GM18520 (cell line): ENCODE data around the gene FNTB.

Experiments
- ATAC-seq: cut with Tn5 transposase; IDR thresholded peaks from one replicate; pipeline ENCODE4 v1.9.1; 2021; ENCODE audit not compliant: unreplicated experiment

FNTB gene

GRCh38 chr14:65044596-65044959 is 57.9 kb downstream of the FNTB start:
- no peak for ATAC-seq

- ATAC-seq, result no peak
These were observed 58.3 kb downstream of the FNTB start for GRCh38 chr14:65045006-65045405.

- no peak for ATAC-seq
These were observed 59.0 kb downstream of the FNTB start for GRCh38 chr14:65045709-65046108.

GRCh38 chr14:65052832-65053231 is 66.1 kb downstream of the FNTB start:
- ATAC-seq, result no peak

DNA sequence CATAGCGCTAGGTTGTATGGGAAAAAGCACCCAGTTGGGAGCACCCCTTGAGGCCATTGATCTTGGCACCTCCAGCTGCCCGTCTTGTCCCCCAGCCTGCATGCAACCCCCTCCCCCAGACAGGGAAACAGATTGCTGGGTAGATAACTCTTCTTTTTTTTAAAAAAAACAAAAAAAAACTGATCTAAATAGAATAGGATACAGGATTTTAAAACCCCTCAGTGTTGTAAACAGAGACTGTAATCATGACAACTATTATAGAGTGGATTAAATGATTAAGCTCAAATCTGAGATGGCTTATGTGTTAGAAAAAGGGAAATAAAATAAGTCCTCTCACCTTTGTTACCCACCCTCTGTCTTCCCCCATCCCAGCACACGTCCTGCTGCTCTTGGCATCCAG is 66.8 kb downstream of the FNTB start:
- ATAC-seq, result no peak

DNA sequence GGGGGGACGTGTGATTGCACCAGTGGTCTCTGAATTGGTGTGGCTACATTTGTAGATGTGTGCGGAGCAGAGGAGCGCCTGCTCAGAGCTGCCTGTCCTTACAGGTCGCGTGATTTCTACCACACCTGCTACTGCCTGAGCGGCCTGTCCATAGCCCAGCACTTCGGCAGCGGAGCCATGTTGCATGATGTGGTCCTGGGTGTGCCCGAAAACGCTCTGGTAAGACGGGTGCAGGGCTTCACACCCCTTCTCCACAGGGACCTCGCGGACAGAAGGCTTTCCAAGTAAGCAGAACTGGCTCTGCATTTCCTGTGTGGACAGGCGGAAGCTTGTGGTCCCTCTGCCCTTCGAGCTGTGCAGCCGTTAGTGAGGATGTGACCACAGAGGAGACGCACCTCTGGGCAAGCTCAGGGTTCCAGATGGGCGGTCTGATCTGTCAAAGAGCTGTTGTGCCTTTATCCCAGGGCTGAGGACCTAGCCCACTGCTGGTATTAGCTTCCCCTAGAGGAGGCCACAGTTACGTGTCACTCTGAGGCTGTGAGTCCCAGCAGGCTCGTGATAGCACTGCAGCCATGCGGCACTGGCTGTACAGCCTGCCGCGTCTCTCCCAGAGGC is 67.9 kb downstream of the FNTB start:
- ATAC-seq, result no peak

DNA sequence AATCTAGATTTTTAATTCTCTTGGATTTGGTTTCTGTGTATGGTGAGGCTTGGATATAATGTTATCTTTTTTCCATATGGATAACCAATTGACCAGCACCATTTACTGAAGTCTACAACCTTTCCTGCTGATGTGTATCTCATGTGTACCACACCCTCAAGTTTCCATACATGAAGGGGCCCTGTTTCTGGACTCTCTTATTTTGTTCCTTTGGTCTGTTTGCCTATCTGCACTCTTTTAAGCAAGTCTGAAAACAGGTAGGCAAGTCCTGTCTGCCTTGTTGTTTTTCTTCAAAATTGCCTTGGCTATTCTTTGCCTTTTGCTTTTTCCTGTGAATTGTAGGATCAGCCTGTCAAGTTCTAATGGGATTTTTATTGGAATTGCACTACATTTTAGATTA is 71.0 kb downstream of the FNTB start:
- no peak for ATAC-seq

GRCh38 chr14:65062096-65063075 is 75.7 kb downstream of the FNTB start:
- ATAC-seq, result no peak

GRCh38 chr14:65065719-65066118 is 79.0 kb downstream of the FNTB start:
- no peak for ATAC-seq

DNA sequence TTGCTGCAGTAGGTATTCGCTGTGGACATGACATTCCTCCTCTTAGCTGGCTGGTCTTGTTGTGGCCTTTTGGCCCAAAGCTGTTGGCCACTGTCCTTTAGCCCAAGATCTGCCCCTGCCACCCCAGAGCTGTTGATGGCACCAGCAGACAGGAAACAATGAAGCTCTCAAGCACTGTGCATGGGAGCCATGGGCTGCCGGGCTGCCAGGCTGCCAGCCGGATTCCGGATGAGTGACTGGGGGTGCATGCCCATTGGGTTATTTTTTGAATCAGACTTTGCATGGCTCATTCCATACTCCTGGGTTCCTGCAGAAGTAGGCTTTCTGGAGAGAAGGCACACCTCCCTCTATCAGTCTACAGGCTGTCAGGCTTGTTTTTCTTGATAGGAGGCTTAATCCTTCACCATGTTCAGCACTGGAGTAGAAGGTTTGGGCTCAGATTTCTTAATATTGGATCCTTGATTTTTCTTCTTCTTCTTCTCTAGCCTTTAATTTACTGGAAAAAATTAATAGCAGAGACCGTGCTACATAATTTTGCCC is 83.2 kb downstream of the FNTB start:
- no peak for ATAC-seq

DNA sequence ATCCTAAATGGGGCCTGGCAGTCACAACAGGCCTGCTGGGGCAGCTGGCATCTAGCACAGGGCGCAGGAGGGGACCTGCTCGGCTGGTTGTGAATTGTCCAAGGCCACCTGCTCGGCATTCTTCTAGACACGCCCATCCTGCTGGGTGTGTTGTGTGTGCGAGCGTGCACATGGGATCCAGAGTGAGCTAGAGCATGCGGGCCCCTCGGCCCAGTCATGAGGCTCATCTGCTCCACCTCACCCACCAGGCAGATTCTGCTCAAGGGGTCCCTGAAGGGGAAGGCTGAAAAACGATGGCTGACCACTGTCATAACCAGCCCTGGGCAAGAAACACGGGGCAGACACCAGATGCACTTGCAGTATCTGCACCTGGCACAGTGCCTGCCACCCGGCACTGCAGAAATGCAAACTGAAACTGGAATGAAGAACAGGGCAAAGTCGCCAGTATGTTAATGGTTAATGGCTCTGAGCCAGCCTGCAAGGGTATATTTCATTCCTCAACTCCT is 83.8 kb downstream of the FNTB start:
- peak; percentile 51 for ATAC-seq

- no peak for ATAC-seq
These were observed 84.8 kb downstream of the FNTB start for GRCh38 chr14:65071544-65071943.

- no peak for ATAC-seq
These were observed 85.6 kb downstream of the FNTB start for GRCh38 chr14:65072256-65072655.

DNA sequence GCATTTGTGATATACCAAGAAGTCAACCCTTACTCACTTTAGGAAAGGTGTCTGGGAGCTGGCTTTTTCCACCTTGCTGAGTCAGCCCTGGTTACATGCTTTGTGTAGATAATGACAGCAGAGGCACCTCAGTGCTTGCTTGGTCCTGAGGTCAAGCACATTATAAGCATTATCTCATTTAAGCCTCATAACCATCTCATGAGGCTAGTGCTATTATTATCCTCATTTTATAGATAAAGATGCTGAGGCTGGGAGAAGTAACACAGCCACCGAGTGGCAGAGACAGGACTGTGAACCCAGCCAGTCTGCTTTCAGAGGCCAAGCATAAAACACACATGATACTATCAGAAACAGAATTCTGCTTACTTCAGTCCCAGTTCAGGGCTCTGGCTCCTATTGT is 86.2 kb downstream of the FNTB start:
- ATAC-seq, result no peak

DNA sequence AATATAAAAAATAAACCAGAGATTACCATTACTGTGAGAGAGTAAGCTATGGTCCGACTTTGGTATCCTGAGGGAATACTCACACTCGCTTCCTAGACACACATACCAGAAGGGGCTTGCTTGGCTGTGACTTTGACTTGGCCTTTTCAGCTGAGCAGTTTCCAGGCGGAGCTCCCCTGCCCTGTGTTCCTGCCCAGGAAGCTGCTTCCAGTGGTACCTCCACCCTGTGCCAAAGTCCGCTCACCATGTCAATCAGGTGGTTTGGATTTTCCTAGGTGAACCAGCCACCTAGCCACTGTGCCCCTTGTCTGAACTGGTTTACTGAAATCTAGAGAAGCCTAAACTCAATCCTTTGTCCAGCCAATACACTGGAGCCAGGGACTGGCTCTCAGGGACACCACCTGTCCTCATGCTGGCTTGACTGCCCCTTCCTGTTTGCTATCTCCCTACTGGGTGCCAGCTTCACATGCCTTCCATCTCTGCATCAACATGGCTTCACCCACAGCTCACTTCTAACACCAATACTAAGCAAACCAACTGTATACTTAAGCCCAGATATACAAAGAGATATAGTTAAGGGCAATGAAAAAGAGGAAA is 87.0 kb downstream of the FNTB start:
- no peak for ATAC-seq

DNA sequence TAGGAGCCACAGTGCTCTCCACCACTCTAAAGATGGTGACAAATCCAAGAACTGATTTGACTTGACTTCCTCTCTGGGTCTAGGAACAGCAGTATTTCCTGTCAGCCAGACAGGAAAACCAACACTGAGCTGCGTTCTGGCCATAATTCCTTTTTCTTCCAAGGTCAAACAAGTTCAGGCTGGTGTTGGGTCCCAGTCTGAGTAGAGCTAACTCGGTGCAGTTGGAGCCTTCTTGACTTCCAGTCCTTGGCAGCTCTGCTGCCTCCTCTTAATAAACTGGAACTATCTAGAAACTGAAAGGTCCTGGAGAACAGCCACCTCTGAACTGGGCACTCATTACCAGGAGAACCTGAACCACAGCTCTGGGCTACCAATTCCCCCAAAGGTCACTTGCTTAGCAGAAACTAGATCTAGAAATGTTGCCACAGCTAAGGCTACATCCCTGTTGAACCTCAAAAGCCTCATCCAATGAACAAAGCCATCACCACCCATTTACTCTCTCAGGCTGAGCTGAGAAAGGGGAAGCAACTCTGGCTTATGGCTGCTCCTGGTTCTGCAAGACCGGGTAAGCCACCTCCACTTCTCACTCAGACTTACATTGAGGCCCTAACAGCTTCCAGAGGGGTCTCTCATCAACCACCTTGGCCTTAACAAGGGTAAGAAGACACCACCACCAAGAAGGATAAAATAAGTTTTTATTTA is 87.9 kb downstream of the FNTB start:
- no peak for ATAC-seq

DNA sequence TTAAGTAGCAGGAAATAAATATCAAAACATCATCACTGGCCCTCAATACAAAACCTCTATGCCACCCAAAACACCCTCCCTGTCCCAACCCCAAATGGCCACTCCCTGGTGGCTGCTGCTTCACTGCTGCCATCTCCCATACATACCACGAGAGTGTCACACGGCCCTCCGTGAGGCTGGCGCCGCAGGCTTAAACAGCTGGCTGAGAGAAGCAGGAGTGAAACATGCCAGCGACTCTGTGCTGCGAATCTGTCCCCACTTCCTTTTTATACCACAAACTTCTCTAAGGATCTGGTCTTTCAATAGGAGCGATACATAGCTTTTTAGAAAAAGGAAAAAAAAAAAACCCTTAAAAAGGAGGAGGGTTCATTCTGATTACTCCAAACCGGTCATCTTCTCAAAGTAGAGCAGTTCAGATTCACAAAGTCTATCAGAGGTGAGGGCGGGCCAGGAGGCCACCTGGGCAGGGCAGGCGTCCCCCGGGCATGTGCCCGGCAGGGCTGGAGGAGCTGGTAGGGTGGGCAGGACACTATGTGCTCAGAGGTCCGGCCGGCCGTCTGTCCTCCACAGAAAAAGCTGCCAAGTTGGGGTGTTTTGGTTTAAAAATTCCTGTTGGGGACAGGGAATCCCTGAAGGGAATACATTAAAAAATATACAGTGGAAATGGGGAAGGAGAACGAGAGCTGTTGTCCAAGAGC is 89.1 kb downstream of the FNTB start:
- ATAC-seq, result no peak

DNA sequence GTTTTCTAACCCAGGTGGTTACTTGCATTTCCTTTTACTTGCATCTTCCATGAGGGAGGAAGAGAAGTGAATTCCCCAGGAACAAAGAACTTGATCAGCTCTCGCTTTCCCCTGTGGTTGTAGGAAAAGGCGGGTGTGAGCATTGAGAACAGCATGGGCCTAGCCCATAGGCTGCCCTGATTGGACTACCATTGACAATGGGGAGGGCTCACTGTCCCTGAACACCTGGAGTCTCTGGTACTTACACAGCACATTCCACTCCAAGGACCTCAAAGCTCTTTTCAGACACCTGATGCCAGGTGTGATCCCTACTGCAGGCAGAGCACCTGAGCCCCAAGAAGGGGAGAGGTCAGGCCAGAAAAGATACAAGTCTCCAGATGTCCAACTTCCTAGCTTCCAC is 90.6 kb downstream of the FNTB start:
- no peak for ATAC-seq

DNA sequence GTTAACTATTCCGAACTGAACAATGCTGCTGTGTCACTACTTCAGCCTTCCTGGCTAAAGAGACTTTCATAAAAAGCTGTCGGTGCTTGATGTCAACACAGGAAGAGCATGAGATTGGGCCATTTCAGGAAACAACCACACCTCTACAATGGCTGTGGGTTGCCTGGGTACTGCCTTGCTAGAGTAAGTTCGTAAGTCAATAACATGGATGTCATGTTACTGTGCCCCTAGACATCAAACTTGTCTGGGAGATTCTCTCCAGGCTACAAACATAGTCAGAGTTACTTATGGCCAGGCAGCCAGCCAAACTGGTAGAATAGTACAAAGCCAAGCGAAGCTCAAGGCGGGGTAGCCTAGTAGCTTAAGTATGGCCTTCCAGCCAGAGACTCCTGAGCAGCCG is 92.5 kb downstream of the FNTB start:
- ATAC-seq, result no peak

GRCh38 chr14:65079768-65080167 is 93.1 kb downstream of the FNTB start:
- no peak for ATAC-seq
